ENCODE data around the gene HS1BP3.

DNA sequence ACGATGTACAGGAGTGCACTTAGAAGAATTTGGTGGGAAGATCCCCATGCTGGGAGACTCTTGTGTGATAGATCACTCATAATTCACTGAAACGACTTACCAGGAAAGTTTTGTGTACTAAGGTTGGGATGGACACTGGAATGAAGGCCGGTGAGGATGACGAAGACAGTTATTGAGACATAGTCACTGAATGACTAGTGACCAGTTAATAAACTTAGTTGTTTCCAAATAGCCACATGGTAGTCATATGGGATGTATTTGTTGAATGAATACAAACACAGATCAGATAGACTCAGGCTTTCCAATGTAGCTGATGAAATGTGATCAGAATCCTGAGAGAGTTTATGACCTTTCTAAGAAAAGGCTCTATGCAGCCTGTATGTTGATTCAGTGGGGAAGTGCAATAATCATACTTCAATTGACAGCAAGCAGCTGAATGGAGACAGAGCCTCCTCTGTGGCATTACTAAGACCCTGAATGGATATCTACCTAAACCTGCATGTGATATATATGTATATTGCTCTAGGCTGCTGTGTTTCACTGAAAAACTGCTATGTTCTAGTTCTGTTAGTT lies 36.4 kb upstream of the HS1BP3 start:
- TF ChIP-seq CTCF (IDR thresholded peaks at IDR 0.05) (no peak), POLR2A (IDR thresholded peaks at IDR 0.05) (no peak)
